ENCODE data around the gene GEN1.

The GEN1 gene

DNA sequence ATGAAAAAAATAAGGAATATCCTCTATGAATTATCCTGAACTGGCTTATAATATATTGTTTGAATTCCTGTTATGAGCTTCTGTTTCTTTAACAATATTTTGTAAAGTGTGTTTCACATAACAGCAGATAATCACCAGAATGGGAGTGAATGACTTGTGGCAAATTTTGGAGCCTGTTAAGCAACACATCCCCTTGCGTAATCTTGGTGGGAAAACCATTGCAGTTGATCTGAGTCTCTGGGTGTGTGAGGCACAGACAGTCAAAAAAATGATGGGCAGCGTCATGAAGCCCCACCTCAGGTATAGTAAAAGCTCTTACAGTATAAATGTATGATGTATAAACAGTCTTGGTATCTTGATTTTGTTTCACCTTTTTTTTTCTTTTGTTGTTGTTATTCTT is 5.9 kb downstream of the GEN1 start:
- DNase-seq (ENCODE audit: low spot score): no peak
- in situ Hi-C loops (cut with MboI; ENCODE audit: low pct_unique_long_range_greater_than_20kb, low sequenced_read_pairs, unreplicated experiment): no loop called here
- TF ChIP-seq, protein P1, sequence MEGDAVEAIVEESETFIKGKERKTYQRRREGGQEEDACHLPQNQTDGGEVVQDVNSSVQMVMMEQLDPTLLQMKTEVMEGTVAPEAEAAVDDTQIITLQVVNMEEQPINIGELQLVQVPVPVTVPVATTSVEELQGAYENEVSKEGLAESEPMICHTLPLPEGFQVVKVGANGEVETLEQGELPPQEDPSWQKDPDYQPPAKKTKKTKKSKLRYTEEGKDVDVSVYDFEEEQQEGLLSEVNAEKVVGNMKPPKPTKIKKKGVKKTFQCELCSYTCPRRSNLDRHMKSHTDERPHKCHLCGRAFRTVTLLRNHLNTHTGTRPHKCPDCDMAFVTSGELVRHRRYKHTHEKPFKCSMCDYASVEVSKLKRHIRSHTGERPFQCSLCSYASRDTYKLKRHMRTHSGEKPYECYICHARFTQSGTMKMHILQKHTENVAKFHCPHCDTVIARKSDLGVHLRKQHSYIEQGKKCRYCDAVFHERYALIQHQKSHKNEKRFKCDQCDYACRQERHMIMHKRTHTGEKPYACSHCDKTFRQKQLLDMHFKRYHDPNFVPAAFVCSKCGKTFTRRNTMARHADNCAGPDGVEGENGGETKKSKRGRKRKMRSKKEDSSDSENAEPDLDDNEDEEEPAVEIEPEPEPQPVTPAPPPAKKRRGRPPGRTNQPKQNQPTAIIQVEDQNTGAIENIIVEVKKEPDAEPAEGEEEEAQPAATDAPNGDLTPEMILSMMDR (IDR thresholded peaks at IDR 0.05; ENCODE audit: extremely low read depth, insufficient read depth, missing control alignments): no peak

DNA sequence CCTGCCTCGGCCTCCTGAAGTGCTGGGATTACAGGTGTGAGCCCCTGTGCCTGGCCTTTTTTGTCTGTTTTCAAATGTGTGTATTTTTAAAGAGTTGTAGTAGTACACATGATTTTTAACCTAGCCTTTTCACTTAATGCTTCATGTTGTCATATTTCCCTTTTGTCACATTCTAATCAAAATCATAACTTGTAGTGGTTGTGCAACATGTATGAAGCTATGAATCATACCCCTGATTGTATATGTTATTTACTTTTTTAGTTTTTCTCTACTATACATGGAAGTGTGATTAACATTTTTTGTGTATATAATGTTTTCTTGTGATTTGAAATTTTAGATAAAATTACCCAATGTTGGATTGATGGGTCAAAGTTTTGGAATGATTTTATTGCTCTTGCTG is 8.5 kb downstream of the GEN1 start:
- no peak for DNase-seq (ENCODE audit: low spot score)
- in situ Hi-C loops (cut with MboI; ENCODE audit: low pct_unique_long_range_greater_than_20kb, low sequenced_read_pairs, unreplicated experiment): no loop called here
- TF ChIP-seq, protein P1 (IDR thresholded peaks at IDR 0.05; ENCODE audit: extremely low read depth, insufficient read depth, missing control alignments): no peak

DNA sequence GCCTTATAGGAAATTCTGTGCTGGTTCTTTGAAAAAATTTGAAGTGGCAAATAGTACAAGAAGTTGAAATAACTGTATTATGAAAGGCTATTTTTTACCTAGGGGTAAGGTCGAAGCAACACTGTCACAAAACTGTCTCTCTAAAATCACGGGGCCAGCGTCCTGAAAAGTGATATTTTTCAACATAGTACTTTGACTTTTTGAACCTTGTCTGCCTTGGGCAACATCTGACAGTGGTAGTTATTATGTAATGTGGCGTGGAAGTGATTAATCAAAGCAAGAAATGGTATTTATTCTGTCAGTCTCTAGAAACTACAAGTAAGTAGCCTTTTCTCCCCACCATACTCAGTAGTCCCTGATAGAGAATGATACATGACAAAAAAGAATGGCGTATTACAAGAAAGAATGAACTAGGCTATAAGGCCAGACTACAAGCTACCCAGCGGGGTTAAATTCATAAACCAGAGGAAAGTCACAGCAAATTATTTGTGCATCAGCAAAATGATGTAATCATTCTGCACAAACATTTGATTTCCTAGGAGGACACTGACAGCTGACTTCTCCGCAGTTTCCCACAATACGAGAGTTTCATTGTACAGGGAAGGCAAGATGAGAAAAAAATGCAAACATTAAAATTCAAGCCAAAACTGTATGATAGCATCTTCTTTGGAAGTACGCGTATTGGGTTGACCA is 9.8 kb downstream of the GEN1 start:
- in situ Hi-C loops (cut with MboI; ENCODE audit: low pct_unique_long_range_greater_than_20kb, low sequenced_read_pairs, unreplicated experiment): no loop called here
- TF ChIP-seq, protein P1 (IDR thresholded peaks at IDR 0.05; ENCODE audit: extremely low read depth, insufficient read depth, missing control alignments): no peak
- no peak for DNase-seq (ENCODE audit: low spot score)

DNA sequence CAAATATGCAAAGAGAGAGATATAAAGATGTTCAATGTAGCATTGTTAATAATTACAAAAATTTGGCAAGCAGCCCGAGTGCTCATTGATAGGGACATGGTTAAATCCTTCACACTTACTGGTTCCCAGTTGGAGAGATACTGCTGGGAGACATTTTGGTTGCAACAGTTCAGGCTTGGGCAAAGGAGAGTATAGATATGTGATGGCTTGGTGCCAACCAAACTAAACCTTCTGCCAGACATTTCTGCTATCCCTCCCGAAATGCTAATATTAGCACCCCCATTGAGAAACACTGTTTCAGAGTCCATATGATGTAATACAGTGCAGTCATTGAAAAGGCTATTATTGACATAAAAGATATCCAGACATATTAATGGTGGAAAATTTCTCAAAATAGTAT is 11.5 kb downstream of the GEN1 start:
- DNase-seq (ENCODE audit: low spot score): no peak
- TF ChIP-seq, protein P1 (IDR thresholded peaks at IDR 0.05; ENCODE audit: extremely low read depth, insufficient read depth, missing control alignments): no peak
- in situ Hi-C loops (cut with MboI; ENCODE audit: low pct_unique_long_range_greater_than_20kb, low sequenced_read_pairs, unreplicated experiment): no loop called here

DNA sequence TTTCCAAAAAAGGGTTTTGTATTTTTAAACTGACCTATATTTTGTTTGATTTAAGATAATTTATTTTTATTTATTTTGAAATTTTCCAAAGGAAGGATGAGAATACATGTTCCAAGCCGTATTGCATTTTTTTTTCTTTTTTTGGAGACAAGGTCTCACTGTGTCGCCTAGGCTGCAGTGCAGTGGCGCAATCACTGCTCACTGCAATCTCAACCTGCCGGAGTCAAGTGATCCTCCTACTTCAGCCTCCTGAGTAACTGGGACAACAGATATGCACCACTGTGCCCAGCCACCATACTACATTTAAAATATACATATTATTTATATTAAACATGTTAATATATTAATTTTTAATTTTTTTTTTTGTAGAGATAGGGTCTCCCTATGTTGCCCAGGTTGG is 15.0 kb downstream of the GEN1 start:
- TF ChIP-seq, protein P1 (IDR thresholded peaks at IDR 0.05; ENCODE audit: extremely low read depth, insufficient read depth, missing control alignments): no peak
- DNase-seq (ENCODE audit: low spot score): no peak
- in situ Hi-C loops (cut with MboI; ENCODE audit: low pct_unique_long_range_greater_than_20kb, low sequenced_read_pairs, unreplicated experiment): no loop called here

DNA sequence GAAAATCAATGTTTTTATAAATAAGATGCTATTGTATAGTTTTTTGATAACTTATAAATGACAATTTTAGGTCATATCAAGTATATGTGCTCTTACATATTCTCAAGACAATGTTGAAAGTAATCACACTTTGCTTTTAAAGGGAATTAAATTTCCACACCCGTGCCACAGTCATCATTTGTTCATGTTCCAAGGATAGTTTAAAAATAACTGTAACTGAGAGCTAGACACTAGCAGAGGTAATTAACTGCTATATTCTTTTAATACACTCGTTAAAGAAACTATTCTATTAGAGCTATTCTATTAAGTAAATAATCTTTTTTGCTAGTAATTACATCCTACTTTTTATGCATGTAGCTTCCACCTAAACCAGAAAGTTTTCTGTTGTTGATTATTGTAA is 18.0 kb downstream of the GEN1 start:
- no peak for DNase-seq (ENCODE audit: low spot score)
- TF ChIP-seq, protein P1 (IDR thresholded peaks at IDR 0.05; ENCODE audit: extremely low read depth, insufficient read depth, missing control alignments): no peak
- in situ Hi-C loops (cut with MboI; ENCODE audit: low pct_unique_long_range_greater_than_20kb, low sequenced_read_pairs, unreplicated experiment): no loop called here
